ENCODE results near the gene FAR1.

Gene FAR1

DNA sequence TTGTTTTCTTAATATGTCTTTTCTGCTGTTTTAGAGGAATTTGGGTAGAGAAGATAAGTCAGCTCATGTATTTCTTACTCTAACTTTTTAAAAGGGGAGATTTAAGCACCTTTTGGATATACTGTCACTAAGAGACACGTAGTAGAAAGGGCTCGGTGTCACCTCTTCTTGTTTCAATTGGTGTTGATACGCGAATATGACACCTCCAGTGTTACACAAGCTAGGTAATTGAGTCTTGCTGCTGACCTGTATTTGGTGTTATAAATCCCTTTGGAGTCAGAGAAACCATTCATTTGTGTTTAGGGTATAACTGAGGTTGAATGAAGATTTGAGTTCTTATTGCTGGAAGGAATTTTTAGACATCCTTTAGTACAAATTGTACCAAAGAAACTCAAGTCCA is 25.6 kb downstream of the FAR1 start:
- Histone ChIP-seq H3K4me3 (ENCODE audit: low read length) (no peak overlapping the region), H3K27me3 (ENCODE audit: control insufficient read depth, insufficient read depth, low read length) (no peaks in the 10 kb centered on the region), H3K36me3 (ENCODE audit: insufficient read depth, low read length) (peaks cover 15% of the 10 kb centered on the region), H3K9me3 (replicated peaks; ENCODE audit: low read length) (no peaks in the 10 kb centered on the region), H3K4me2 (ENCODE audit: low read length) (no peak overlapping the region), H3K9ac (ENCODE audit: low read depth, low read length) (no peak overlapping the region), H3K4me1 (ENCODE audit: control insufficient read depth, insufficient read depth, low read length) (no peaks in the 10 kb centered on the region)

- Histone ChIP-seq H3K4me1 (ENCODE audit: control insufficient read depth, insufficient read depth, low read length) (no peaks in the 10 kb centered on the region), H3K36me3 (ENCODE audit: insufficient read depth, low read length) (peaks cover 23% of the 10 kb centered on the region), H3K9ac (ENCODE audit: low read depth, low read length) (no peak overlapping the region), H3K27me3 (ENCODE audit: control insufficient read depth, insufficient read depth, low read length) (no peaks in the 10 kb centered on the region), H3K9me3 (replicated peaks; ENCODE audit: low read length) (no peaks in the 10 kb centered on the region), H3K4me3 (ENCODE audit: low read length) (no peak overlapping the region), H3K4me2 (ENCODE audit: low read length) (no peak overlapping the region)
Measured at GRCh38 chr11:13695886-13696285, 27.4 kb downstream of the FAR1 start.

- no peak overlapping the region for H3K9ac ChIP-seq (ENCODE audit: low read depth, low read length)
- no peaks in the 10 kb centered on the region for H3K9me3 ChIP-seq (replicated peaks; ENCODE audit: low read length)
- H3K4me2 ChIP-seq (ENCODE audit: low read length): no peak overlapping the region
- no peak overlapping the region for H3K4me3 ChIP-seq (ENCODE audit: low read length)
- H3K4me1 ChIP-seq (ENCODE audit: control insufficient read depth, insufficient read depth, low read length): no peaks in the 10 kb centered on the region
- peaks cover 33% of the 10 kb centered on the region for H3K36me3 ChIP-seq (ENCODE audit: insufficient read depth, low read length)
- H3K27me3 ChIP-seq (ENCODE audit: control insufficient read depth, insufficient read depth, low read length): no peaks in the 10 kb centered on the region
Measured at GRCh38 chr11:13697710-13698109, 29.2 kb downstream of the FAR1 start.

DNA sequence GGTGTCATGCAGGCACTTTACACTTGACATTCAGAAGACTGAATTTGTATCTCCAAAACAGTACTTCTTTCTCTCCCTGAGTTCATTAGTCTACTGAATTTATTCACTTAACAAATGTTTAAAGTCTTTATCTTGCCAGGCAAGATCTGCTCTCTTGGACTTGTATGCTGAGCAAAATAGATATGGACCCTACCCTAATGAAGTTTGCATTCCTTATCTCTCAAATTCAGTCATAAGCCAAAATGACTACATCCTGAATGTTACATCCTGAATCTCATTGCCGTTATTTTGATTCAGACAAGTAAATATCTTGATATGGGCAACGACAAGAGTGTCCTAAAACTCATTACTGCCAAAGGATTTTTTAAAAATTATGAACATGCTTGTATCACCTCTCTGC is 29.7 kb downstream of the FAR1 start:
- H3K4me2 ChIP-seq (ENCODE audit: low read length): no peak overlapping the region

GRCh38 chr11:13699041-13699440 is 30.6 kb downstream of the FAR1 start:
- no peak overlapping the region for H3K4me2 ChIP-seq (ENCODE audit: low read length)
- no peaks in the 10 kb centered on the region for H3K27me3 ChIP-seq (ENCODE audit: control insufficient read depth, insufficient read depth, low read length)
- no peaks in the 10 kb centered on the region for H3K4me1 ChIP-seq (ENCODE audit: control insufficient read depth, insufficient read depth, low read length)
- peaks cover 38% of the 10 kb centered on the region for H3K36me3 ChIP-seq (ENCODE audit: insufficient read depth, low read length)
- H3K9ac ChIP-seq (ENCODE audit: low read depth, low read length): no peak overlapping the region
- no peaks in the 10 kb centered on the region for H3K9me3 ChIP-seq (replicated peaks; ENCODE audit: low read length)
- H3K4me3 ChIP-seq (ENCODE audit: low read length): no peak overlapping the region

More for the DNA sequence above, 29.7 kb downstream of the FAR1 start:
- H3K9ac ChIP-seq (ENCODE audit: low read depth, low read length): no peak overlapping the region
- H3K9me3 ChIP-seq (replicated peaks; ENCODE audit: low read length): no peaks in the 10 kb centered on the region
- H3K36me3 ChIP-seq (ENCODE audit: insufficient read depth, low read length): peaks cover 34% of the 10 kb centered on the region
- H3K4me3 ChIP-seq (ENCODE audit: low read length): no peak overlapping the region
- H3K4me1 ChIP-seq (ENCODE audit: control insufficient read depth, insufficient read depth, low read length): no peaks in the 10 kb centered on the region
- no peaks in the 10 kb centered on the region for H3K27me3 ChIP-seq (ENCODE audit: control insufficient read depth, insufficient read depth, low read length)

DNA sequence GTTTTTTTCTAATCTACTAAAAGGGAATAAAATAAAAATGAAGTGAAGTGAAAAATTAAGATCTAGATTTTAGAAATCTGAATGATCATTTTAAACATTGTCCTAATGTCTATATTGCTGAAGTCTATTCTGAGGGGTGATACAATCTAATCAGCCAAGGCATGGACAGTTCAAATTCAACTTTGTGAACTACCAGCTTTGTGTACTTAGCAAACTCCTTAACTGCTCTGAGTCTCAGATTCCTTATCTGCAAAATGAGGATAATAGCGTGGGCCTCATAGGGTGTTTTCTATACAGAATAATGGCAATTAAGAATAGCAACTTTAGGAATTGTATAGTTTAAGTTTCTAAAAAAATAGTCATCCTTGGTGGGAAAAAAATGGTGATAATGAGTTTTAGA is 31.4 kb downstream of the FAR1 start:
- no peak overlapping the region for H3K9ac ChIP-seq (ENCODE audit: low read depth, low read length)
- no peak overlapping the region for H3K4me3 ChIP-seq (ENCODE audit: low read length)
- no peaks in the 10 kb centered on the region for H3K4me1 ChIP-seq (ENCODE audit: control insufficient read depth, insufficient read depth, low read length)
- no peaks in the 10 kb centered on the region for H3K9me3 ChIP-seq (replicated peaks; ENCODE audit: low read length)
- no peak overlapping the region for H3K4me2 ChIP-seq (ENCODE audit: low read length)
- no peaks in the 10 kb centered on the region for H3K27me3 ChIP-seq (ENCODE audit: control insufficient read depth, insufficient read depth, low read length)
- H3K36me3 ChIP-seq (ENCODE audit: insufficient read depth, low read length): peaks cover 41% of the 10 kb centered on the region

DNA sequence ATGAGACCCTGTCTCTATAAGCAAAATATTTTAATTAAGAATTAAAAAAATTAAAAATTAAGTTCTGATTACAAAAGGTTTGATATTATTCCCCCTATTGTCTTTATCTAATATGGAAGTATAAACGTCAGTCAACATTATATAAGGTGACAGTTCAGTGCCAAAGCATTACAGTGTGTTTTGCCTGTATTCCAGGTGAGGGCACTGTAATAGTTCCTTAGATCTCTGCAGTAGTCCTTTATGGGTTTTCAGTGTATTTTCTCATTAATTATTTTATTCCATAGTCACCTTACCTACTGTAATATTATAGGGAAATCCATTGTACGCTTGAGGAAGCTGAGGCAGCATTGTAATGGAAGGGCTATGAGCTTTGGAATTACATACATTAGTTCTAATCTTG is 33.0 kb downstream of the FAR1 start:
- no peak overlapping the region for H3K4me2 ChIP-seq (ENCODE audit: low read length)
- no peaks in the 10 kb centered on the region for H3K27me3 ChIP-seq (ENCODE audit: control insufficient read depth, insufficient read depth, low read length)
- no peak overlapping the region for H3K9ac ChIP-seq (ENCODE audit: low read depth, low read length)
- peaks cover 36% of the 10 kb centered on the region for H3K36me3 ChIP-seq (ENCODE audit: insufficient read depth, low read length)
- H3K4me3 ChIP-seq (ENCODE audit: low read length): no peak overlapping the region
- H3K4me1 ChIP-seq (ENCODE audit: control insufficient read depth, insufficient read depth, low read length): no peaks in the 10 kb centered on the region
- no peaks in the 10 kb centered on the region for H3K9me3 ChIP-seq (replicated peaks; ENCODE audit: low read length)

- no peaks in the 10 kb centered on the region for H3K27me3 ChIP-seq (ENCODE audit: control insufficient read depth, insufficient read depth, low read length)
- H3K9ac ChIP-seq (ENCODE audit: low read depth, low read length): no peak overlapping the region
- peaks cover 39% of the 10 kb centered on the region for H3K36me3 ChIP-seq (ENCODE audit: insufficient read depth, low read length)
- H3K9me3 ChIP-seq (replicated peaks; ENCODE audit: low read length): no peaks in the 10 kb centered on the region
- no peak overlapping the region for H3K4me2 ChIP-seq (ENCODE audit: low read length)
- H3K4me3 ChIP-seq (ENCODE audit: low read length): no peak overlapping the region
- no peaks in the 10 kb centered on the region for H3K4me1 ChIP-seq (ENCODE audit: control insufficient read depth, insufficient read depth, low read length)
Measured at GRCh38 chr11:13702071-13702470, 33.6 kb downstream of the FAR1 start.

DNA sequence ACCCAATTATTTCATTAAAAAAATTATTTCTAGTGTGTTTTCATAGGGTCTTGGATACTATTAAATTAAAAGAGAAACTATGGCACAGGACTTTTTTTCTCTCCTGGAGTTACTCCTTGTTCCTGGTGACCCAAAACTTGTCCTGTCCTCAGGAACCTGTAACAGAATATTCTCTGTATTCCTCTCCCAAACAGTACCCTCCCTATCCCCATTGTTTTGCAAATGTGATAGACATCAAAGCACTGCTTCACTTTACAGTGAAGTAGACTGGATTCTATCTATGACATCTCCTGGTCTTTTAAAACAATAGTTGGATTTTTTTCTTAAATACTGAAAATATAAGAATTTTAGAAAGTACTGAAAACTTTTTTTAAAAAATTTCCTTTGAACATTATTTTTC is 37.2 kb downstream of the FAR1 start:
- Histone ChIP-seq H3K9me3 (replicated peaks; ENCODE audit: low read length) (no peaks in the 10 kb centered on the region), H3K27me3 (ENCODE audit: control insufficient read depth, insufficient read depth, low read length) (no peaks in the 10 kb centered on the region), H3K4me3 (ENCODE audit: low read length) (no peak overlapping the region), H3K36me3 (ENCODE audit: insufficient read depth, low read length) (peaks cover 40% of the 10 kb centered on the region), H3K4me2 (ENCODE audit: low read length) (no peak overlapping the region), H3K9ac (ENCODE audit: low read depth, low read length) (no peak overlapping the region), H3K4me1 (ENCODE audit: control insufficient read depth, insufficient read depth, low read length) (no peaks in the 10 kb centered on the region)

DNA sequence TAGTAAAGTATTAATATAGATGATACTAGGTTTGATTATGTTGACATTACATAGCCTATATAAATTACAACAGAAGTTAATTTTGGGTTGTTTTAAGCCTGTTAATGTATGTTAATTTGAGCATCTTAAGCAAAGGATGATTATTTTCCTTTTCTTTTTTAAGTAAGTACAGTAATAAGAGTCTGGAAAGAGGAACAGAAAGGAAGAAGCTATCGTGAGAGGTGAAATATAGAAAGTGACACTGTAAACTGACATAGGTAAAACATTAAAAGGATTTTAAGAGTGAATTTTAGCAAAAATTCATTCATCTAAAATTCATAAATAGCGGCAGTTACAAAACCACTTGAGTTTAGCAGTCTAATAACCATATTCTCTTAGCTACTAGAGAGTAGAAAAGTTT is 45.5 kb downstream of the FAR1 start:
- Histone ChIP-seq H3K36me3 (ENCODE audit: insufficient read depth, low read length) (peaks cover 40% of the 10 kb centered on the region), H3K4me2 (ENCODE audit: low read length) (no peak overlapping the region), H3K9ac (ENCODE audit: low read depth, low read length) (no peak overlapping the region), H3K27me3 (ENCODE audit: control insufficient read depth, insufficient read depth, low read length) (no peaks in the 10 kb centered on the region), H3K4me1 (ENCODE audit: control insufficient read depth, insufficient read depth, low read length) (peaks cover 9% of the 10 kb centered on the region), H3K4me3 (ENCODE audit: low read length) (no peak overlapping the region), H3K9me3 (replicated peaks; ENCODE audit: low read length) (no peaks in the 10 kb centered on the region)

- Histone ChIP-seq H3K27me3 (ENCODE audit: control insufficient read depth, insufficient read depth, low read length) (no peaks in the 10 kb centered on the region), H3K36me3 (ENCODE audit: insufficient read depth, low read length) (peaks cover 31% of the 10 kb centered on the region), H3K9me3 (replicated peaks; ENCODE audit: low read length) (no peaks in the 10 kb centered on the region), H3K4me1 (ENCODE audit: control insufficient read depth, insufficient read depth, low read length) (peaks cover 17% of the 10 kb centered on the region), H3K4me3 (ENCODE audit: low read length) (no peak overlapping the region), H3K9ac (ENCODE audit: low read depth, low read length) (no peak overlapping the region), H3K4me2 (ENCODE audit: low read length) (no peak overlapping the region)
Measured at GRCh38 chr11:13717331-13717730, 48.9 kb downstream of the FAR1 start.

- no peaks in the 10 kb centered on the region for H3K9me3 ChIP-seq (replicated peaks; ENCODE audit: low read length)
- H3K27me3 ChIP-seq (ENCODE audit: control insufficient read depth, insufficient read depth, low read length): no peaks in the 10 kb centered on the region
- no peak overlapping the region for H3K4me2 ChIP-seq (ENCODE audit: low read length)
- peaks cover 36% of the 10 kb centered on the region for H3K36me3 ChIP-seq (ENCODE audit: insufficient read depth, low read length)
- H3K4me1 ChIP-seq (ENCODE audit: control insufficient read depth, insufficient read depth, low read length): peaks cover 17% of the 10 kb centered on the region
- H3K9ac ChIP-seq (ENCODE audit: low read depth, low read length): no peak overlapping the region
- H3K4me3 ChIP-seq (ENCODE audit: low read length): no peak overlapping the region
Measured at GRCh38 chr11:13718394-13718793, 49.9 kb downstream of the FAR1 start.
